GM18505 (cell line): ENCODE measurements around the gene CBLC.
"Not testable (repeated sequence)": the region's sequence is repeated elsewhere in the genome, so short reads cannot be mapped to it uniquely, and the experiment has no call there.

Experiments
- ATAC-seq: cut with Tn5 transposase; IDR thresholded peaks from one replicate; pipeline ENCODE4 v1.9.1; 2021; ENCODE audit not compliant: unreplicated experiment
- POLR2A ChIP-seq: IDR thresholded peaks from 4 replicates; pipeline ENCODE4 v1.6.1; 2011; ENCODE audit warnings: borderline replicate concordance; ENCODE audit not compliant: insufficient read depth, insufficient read length; ENCODE audit errors: extremely low read depth

The CBLC gene

DNA sequence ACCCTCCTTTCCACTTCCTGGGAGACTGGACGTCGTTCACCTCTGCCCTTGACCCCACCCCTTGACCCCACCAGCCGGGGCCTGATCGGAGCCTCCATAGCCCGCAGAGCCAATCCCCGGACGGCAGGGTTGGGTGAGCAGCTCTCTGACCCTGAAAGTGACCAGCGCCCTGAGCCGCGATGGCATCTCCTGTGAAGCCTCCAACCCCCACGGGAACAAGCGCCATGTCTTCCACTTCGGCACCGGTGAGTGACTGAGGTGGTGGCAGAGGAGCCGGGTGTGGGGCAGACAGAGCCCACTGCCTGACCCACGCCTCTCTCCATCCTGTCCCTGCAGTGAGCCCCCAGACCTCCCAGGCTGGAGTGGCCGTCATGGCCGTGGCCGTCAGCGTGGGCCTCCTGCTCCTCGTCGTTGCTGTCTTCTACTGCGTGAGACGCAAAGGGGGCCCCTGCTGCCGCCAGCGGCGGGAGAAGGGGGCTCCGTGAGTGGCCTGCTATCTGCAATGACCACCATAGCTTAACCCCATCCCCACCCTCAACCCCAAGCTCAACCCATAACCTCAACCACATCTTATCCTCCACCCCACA is 41.6 kb downstream of the CBLC start:
- ATAC-seq = no peak

DNA sequence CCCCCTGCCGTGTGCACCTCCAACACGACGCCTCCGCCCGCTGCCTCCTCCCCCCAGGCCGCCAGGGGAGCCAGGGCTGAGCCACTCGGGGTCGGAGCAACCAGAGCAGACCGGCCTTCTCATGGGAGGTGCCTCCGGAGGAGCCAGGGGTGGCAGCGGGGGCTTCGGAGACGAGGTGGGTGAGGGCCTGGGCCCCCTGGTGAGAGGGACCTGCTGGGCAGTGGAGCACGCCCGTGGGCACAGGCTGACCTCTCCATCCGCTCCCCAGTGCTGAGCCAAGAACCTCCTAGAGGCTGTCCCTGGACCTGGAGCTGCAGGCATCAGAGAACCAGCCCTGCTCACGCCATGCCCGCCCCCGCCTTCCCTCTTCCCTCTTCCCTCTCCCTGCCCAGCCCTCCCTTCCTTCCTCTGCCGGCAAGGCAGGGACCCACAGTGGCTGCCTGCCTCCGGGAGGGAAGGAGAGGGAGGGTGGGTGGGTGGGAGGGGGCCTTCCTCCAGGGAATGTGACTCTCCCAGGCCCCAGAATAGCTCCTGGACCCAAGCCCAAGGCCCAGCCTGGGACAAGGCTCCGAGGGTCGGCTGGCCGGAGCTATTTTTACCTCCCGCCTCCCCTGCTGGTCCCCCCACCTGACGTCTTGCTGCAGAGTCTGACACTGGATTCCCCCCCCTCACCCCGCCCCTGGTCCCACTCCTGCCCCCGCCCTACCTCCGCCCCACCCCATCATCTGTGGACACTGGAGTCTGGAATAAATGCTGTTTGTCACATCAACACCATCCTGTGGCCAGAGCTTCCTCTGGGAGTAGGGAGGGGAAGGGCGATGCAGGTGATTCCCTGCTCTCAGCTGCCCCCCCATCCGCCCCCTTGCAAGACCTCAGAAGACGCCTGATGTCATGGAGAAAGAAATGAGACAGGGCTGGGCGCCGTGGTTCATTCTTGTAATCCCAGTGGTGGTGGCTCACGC is 43.2 kb downstream of the CBLC start:
- TF ChIP-seq POLR2A = no peak
- no peak for ATAC-seq

More for the DNA sequence above, 41.6 kb downstream of the CBLC start:
- TF ChIP-seq POLR2A = no peak

DNA sequence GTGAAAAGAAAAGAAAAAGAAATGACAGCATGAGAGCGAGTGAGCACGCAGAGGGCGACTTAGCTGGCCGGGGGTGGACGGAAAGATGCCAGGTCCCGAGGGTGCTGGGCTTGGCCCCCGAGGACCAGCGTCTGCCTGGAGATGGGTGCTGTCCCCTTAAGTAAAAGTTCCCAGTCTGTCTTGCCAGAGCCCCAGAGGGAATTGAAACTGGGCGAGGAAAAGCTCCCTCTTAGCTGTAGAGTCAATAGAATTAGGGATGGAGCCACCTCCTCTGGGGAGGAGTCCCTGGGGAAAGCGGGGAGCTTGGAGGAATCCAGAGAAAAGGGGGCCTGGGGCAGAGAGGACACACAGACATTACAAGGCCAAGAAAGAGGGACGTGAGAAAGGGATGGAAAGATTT is 44.5 kb downstream of the CBLC start:
- TF ChIP-seq POLR2A = no peak
- no peak for ATAC-seq

DNA sequence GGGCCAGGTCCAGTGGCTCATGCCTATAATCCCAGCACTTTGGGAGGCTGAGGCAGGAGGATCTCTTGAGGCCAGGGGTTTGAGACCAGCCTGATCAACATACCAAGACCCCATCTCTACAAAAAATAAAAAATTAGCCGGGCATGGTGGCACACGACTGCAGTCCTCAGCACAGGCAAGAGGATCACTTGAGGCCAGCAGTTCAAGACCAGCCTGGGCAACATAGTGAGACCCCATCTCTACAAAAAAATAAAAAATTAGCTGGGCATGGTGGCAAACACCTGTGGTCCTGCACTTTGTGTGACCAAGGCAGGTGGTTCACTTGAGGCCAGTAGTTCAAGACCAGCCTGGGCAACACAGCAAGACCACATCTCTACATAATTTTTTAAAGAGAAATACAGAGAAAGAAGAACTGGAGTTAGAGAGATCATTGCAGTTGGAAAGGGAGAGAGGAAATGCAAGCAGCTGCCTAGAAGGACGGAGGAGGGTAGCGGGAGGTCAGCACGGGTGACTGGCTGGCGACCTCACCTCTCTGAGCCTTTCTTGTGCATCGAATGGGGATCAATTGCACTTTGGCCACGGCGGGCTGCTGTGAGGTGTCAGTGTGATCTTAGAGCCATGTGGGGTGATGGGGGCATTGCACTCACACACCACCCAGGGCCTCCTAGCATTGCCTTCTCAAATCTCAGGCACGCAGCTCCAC is 45.1 kb downstream of the CBLC start:
- no peak for TF ChIP-seq POLR2A
- ATAC-seq = no peak

DNA sequence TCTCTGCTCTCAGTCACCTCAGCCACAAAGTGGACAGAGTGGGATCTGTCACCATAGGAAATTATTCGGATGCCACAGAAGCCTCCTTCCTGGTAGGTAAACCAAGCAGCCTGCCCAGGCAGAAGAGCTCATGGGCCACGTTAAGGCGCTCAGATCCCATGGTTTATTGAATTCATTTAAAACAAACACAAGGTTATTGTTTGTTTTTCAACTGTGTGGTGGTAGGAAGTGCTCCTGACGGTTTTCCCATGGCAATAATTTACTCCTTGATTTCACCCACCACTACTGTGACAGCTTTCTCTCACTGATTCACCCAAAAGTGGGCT is 45.6 kb downstream of the CBLC start:
- no peak for ATAC-seq

DNA sequence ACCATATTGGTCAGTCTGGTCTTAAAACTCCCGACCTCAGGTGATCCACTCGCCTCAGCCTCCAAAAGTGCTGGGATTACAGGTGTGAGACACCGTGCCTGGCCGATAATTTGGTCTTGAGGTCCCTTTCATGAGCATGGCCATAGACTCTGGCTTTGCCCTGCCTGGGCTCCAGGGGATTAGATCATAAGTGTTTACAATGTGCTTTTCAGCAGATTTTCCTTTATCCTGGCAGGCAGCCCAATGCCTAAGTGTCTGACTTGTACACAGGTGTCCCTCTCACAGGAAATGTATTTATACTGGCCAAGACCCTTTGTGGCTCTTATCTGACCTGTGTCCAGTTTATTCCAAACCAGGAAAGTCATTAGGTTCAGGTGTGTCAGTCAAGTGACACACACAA is 47.1 kb downstream of the CBLC start:
- TF ChIP-seq POLR2A = no peak
- no peak for ATAC-seq

More for the DNA sequence above, 45.6 kb downstream of the CBLC start:
- no peak for TF ChIP-seq POLR2A

DNA sequence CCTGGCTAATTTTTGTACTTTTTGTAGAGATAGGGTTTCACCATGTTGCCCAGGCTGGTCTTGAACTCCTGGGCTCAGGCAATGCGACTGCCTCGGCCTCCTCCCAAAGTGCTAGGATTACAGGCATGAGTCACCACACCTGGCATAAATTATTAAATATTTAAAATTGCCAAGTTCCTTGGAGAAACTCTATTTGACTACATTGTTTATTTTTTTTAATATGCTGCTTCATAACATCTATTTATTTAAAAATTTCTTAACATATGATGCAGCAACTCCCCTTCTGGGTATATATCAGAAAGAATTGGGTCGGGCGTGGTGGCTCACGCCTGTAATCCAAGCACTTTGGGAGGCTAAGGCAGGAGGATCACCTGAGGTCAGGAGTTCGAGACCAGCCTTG is 55.2 kb downstream of the CBLC start:
- ATAC-seq = not testable (repeated sequence)

DNA sequence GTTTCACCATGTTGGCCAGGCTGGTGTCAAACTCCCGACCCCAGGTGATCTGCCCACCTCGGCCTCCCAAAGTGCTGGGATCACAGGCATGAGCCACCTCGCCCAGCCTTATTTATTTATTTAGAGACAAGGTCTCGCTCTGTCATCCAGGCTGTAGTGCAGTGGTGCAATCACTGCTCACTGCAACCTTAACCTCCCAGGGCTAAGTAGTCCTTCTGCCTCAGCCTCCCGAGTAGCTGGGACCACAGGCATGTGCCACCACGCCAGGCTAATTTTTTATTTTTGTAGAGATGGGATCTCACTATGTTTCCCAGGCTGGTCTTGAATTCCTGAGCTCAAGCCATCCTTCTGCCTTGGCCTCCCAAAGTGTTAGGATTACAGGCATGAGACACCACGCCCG is 56.7 kb downstream of the CBLC start:
- not testable (repeated sequence) for ATAC-seq

DNA sequence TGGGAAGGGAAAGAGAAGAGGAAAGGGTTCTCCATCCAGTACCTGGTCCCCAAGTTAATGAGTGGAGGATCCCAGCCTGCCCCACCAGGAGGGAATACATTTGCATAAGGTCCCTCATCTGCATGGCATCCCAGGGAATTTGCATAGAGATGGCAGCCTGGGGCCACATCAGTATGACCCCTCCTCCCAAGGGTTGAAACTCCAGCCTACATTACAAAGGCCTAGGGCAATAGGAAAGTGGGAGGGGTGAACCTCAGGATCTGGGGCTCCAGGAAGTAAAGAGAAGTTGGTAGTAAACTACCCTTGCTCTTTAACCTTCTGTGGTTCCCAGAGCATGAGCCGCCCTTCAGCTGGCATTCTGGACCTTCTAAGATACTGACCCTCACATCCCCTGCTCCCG is 61.6 kb downstream of the CBLC start:
- no peak for TF ChIP-seq POLR2A
- ATAC-seq = no peak

DNA sequence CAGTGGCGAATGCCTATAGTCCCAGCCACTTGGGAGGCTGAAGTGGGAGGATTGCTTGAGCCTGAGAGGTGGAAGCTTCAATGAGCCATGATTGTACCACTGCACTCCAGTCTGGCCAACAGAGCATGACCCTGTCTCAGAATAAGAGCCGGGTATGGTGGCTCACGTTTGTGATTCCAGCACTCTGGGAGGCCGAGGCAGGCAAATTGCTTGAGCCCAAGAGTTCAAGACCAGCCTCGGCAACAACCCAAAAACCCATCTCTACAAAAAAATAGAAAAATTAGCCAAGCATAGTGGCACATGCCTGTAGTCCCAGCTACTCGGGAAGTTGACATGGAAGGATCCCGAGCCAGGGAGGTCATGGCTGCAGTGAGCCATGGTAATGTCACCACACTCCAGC is 63.1 kb downstream of the CBLC start:
- TF ChIP-seq POLR2A = no peak
- ATAC-seq = no peak

DNA sequence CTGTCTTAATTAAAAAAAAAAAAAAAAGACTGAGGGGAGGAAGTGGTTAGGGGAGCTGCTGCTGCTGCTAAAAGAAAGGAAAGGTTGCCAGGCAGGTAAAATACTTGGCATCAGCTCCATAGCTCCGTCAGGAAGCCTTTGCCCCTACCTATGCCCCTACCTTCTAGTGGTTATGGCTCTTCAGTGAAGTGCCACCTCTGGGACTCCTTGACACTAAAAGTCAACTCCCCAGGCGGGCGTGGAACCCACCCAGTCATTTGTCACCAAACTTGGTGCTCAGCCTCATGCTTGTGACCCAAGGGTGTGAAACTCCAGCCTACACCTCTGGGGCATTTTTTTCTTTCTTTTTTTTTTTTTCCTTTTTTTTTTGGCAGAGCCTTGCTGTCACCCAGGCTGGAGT is 63.5 kb downstream of the CBLC start:
- no peak for TF ChIP-seq POLR2A

DNA sequence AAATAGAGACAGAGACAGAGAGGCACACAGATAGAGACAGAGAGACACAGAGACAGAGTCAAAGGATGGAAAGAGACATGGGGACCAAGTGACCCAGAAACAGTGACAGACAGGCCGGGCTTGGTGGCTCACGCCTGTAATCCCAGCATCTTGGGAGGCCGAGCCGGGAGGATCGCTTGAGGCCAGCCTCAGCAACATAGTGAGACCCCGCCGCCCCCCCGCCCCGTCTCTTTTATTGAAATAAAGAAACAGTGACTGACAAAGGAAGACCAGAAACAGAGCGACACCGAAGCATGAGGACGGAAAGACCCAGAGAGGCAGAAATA is 67.6 kb downstream of the CBLC start:
- no peak for ATAC-seq
- no peak for TF ChIP-seq POLR2A

More for the DNA sequence above, 63.5 kb downstream of the CBLC start:
- no peak for ATAC-seq

DNA sequence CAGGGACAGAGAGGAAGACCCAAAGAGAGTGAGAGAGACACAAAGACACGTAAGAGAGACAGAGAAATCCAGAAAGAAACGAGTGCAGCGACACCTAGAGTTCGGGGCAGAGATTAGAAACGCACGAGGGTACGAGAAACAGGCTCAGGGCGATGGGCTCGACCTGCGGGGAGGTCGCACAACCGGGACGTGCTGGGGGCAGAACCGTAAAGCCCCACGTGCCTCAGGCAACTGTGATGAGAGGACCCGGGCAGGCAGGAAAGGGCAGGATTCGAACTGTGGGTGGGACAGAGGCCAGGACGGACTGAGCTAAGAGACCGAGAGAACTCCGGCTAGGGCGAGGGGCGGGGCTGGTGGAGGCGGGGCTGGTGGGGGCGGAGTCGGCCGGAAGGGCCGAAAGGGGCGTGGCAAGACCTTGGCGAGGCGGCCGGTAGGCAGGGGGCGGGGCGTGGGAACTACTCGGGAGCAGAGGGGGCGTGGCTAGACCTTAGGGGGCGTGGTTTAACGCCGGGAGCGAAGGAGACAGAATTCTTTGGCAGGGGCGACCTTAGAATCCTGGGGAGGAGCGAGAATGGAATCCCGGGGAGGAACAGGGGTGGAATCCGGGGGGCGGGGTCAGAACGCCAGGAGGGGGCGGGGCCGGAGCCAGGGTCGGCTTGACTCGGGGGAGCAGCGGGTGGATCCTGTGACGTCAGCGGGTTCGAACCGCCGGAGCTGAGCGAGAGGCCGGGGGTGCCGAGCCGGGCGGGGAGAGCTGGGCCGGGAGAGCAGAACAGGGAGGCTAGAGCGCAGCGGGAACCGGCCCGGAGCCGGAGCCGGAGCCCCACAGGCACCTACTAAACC is 68.1 kb downstream of the CBLC start, which contains the start of gene NECTIN2:
Gene NECTIN2, plus strand, starts transcription at position 686 of the 843 bp plus-strand sequence. CDS start 229 bp downstream, outside the sequence.
- ATAC-seq = peak; percentile 44
- TF ChIP-seq POLR2A = no peak
